ENCODE measurements around the gene MACROH2A1.

MACROH2A1 gene

DNA sequence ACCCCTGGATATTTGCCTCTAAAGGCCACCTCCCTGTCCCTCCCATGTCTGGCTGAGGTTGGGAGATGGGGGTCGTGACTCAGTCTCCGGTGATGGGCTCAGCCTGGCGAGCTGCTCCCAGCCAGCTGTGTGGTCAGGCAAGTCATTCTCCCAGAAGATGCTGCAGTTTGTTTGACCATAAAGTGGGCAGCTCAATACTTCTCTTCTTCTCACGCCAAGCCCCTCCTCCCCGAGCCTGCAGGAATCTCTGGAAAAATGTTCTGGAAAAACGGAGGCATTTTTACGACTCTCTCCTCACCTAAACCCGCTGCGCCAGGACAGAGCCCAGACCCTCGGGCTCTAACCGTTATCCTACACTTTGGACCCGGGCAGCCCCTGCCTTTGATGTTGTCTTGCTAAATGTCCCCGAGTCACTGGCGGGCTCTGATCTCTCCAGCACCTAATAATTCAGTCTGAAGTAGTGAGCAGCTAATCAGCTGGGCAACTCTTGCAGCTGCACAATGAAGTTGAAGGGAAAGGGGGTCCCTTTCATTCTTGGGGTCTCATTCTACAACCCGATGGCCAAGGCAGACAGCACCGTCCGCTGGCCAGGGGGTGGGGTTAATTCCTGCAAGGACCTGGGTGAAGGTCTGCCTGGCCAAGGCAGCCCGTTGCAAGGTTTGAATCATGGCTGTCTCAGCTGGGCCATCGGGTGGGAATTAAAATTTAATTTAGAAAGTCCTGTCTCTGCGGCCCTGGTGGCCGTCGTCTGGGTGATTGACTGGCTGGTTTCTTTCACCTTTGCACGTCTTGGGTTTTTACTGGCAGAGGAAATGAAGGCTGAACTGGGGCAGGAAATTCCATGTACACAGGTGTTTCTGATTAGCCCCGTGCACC is 35.8 kb upstream of the MACROH2A1 start:
- Histone ChIP-seq H3K4me2 (ENCODE audit: low read depth, low read length) (no peak overlapping the region), H2AFZ (ENCODE audit: low read length) (no peak overlapping the region)
- TF ChIP-seq, protein P1, sequence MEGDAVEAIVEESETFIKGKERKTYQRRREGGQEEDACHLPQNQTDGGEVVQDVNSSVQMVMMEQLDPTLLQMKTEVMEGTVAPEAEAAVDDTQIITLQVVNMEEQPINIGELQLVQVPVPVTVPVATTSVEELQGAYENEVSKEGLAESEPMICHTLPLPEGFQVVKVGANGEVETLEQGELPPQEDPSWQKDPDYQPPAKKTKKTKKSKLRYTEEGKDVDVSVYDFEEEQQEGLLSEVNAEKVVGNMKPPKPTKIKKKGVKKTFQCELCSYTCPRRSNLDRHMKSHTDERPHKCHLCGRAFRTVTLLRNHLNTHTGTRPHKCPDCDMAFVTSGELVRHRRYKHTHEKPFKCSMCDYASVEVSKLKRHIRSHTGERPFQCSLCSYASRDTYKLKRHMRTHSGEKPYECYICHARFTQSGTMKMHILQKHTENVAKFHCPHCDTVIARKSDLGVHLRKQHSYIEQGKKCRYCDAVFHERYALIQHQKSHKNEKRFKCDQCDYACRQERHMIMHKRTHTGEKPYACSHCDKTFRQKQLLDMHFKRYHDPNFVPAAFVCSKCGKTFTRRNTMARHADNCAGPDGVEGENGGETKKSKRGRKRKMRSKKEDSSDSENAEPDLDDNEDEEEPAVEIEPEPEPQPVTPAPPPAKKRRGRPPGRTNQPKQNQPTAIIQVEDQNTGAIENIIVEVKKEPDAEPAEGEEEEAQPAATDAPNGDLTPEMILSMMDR (IDR thresholded peaks at IDR 0.05; ENCODE audit: low read length), result no peak
- TF ChIP-seq EZH2 (optimal IDR thresholded peaks at IDR 0.05; ENCODE audit: low read depth, low read length), result no peak
- TF ChIP-seq EZH2phosphoT487 (IDR thresholded peaks at IDR 0.05; ENCODE audit: low read length), result no peak

DNA sequence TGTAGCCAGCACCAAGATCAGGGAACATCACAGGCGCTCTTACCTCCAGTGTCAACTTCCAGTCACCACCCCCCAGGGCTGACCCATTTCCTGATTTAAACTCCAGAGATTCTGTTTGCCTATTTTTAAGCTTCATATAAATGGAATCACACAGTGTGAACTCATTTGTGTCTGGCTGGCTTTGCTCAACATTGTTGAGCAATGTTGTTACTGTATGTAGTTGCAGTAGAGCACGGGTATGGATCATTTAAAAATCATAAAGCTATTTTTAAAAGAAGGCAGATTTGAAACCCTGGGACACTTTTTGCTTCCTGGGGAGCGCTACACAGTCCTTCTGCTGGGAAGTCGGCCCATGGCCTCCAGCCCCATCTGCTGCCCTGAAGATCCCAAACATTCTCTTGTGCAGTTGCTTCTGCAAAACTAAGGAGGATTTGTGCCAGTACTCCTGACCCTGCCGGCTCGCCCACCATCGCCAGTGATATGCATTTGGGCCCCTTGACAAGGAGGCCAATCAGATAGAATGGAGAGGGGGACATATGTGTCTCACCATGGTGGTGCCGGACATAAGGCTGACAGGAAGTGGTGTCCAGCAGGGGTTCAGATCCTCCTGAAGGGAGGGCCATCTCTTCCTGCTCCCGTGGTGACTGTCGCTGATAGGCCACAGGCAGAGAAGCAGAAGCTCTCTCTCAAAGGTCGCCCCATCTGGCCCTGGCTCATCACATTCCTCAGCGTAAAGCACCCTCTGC is 34.8 kb upstream of the MACROH2A1 start:
- DNase-seq, result no peak
- Histone ChIP-seq H3K36me3 (replicated peaks; ENCODE audit: insufficient read depth, low read length) (no peaks in the 10 kb centered on the region), H3K27ac (ENCODE audit: low read length) (no peak overlapping the region), H3F3A (ENCODE audit: insufficient read depth, low read length) (no peaks in the 10 kb centered on the region), H3K4me1 (ENCODE audit: low read length) (no peaks in the 10 kb centered on the region), H3K27me3 (replicated peaks; ENCODE audit: insufficient read depth, low read length) (no peaks in the 10 kb centered on the region), H3K79me2 (ENCODE audit: low read length) (no peaks in the 10 kb centered on the region), H4K20me1 (ENCODE audit: insufficient read depth, low read length) (no peaks in the 10 kb centered on the region), H3K9ac (ENCODE audit: low read length) (no peak overlapping the region), H3K4me2 (ENCODE audit: low read depth, low read length) (no peak overlapping the region), H2AFZ (ENCODE audit: low read length) (no peak overlapping the region), H3K9me3 (replicated peaks; ENCODE audit: insufficient read depth, low read length) (no peaks in the 10 kb centered on the region), H3K9me2 (replicated peaks; ENCODE audit: insufficient read depth, low read length) (no peaks in the 10 kb centered on the region), H3K4me3 (ENCODE audit: low read length) (no peak overlapping the region)
- TF ChIP-seq, protein P1 (IDR thresholded peaks at IDR 0.05; ENCODE audit: low read length), result no peak
- TF ChIP-seq EZH2phosphoT487 (IDR thresholded peaks at IDR 0.05; ENCODE audit: low read length) (no peak), EZH2 (optimal IDR thresholded peaks at IDR 0.05; ENCODE audit: low read depth, low read length) (no peak)

More for the DNA sequence above, 35.8 kb upstream of the MACROH2A1 start:
- Histone ChIP-seq H3K27ac (ENCODE audit: low read length) (no peak overlapping the region), H3F3A (ENCODE audit: insufficient read depth, low read length) (no peaks in the 10 kb centered on the region), H3K36me3 (replicated peaks; ENCODE audit: insufficient read depth, low read length) (no peaks in the 10 kb centered on the region), H3K9ac (ENCODE audit: low read length) (no peak overlapping the region), H3K4me3 (ENCODE audit: low read length) (no peak overlapping the region), H4K20me1 (ENCODE audit: insufficient read depth, low read length) (no peaks in the 10 kb centered on the region), H3K79me2 (ENCODE audit: low read length) (no peaks in the 10 kb centered on the region), H3K9me2 (replicated peaks; ENCODE audit: insufficient read depth, low read length) (no peaks in the 10 kb centered on the region), H3K9me3 (replicated peaks; ENCODE audit: insufficient read depth, low read length) (no peaks in the 10 kb centered on the region), H3K4me1 (ENCODE audit: low read length) (no peaks in the 10 kb centered on the region), H3K27me3 (replicated peaks; ENCODE audit: insufficient read depth, low read length) (no peaks in the 10 kb centered on the region)
- DNase-seq, result no peak

DNA sequence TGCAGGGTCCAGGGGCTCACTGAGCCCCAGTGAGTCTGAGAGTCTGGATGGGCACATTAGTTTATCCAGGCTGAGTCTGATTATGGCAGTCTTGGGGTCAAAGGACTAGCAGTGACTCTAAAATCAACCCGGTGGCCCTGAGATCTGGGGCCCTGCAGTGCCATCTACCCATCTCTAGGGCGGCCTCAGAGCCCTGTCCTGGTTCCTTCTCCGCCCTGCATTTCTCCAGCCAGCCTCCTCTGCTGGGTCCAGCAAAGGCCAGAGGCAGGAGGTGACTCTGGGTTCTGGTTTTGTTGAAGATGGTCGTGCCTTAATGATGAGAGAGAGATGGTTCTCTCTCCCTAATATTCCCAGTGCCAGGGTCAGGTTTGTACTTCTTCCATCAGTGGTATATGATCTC is 33.1 kb upstream of the MACROH2A1 start:
- Histone ChIP-seq H3K9me3 (replicated peaks; ENCODE audit: insufficient read depth, low read length) (no peaks in the 10 kb centered on the region), H3F3A (ENCODE audit: insufficient read depth, low read length) (no peaks in the 10 kb centered on the region), H3K4me3 (ENCODE audit: low read length) (no peak overlapping the region), H3K9me2 (replicated peaks; ENCODE audit: insufficient read depth, low read length) (no peaks in the 10 kb centered on the region), H3K79me2 (ENCODE audit: low read length) (no peaks in the 10 kb centered on the region), H3K27ac (ENCODE audit: low read length) (no peak overlapping the region), H2AFZ (ENCODE audit: low read length) (no peak overlapping the region), H3K36me3 (replicated peaks; ENCODE audit: insufficient read depth, low read length) (no peaks in the 10 kb centered on the region), H3K4me1 (ENCODE audit: low read length) (no peaks in the 10 kb centered on the region), H3K4me2 (ENCODE audit: low read depth, low read length) (no peak overlapping the region), H3K9ac (ENCODE audit: low read length) (no peak overlapping the region), H4K20me1 (ENCODE audit: insufficient read depth, low read length) (no peaks in the 10 kb centered on the region), H3K27me3 (replicated peaks; ENCODE audit: insufficient read depth, low read length) (no peaks in the 10 kb centered on the region)
- no peak for DNase-seq
- TF ChIP-seq EZH2 (optimal IDR thresholded peaks at IDR 0.05; ENCODE audit: low read depth, low read length) (no peak), EZH2phosphoT487 (IDR thresholded peaks at IDR 0.05; ENCODE audit: low read length) (no peak)
- TF ChIP-seq, protein P1 (IDR thresholded peaks at IDR 0.05; ENCODE audit: low read length), result no peak
